ELR (cell line): ENCODE measurements around the gene AGR2.
"Not testable (repeated sequence)": the region's sequence is repeated elsewhere in the genome, so short reads cannot be mapped to it uniquely, and the experiment has no call there.

Experiments
- DNase-seq: peaks from one replicate; pipeline ENCODE4 v3.0.0-alpha.2; 2015; ENCODE audit warnings: low read depth

Gene AGR2

GRCh38 chr7:16773884-16774283 is 30.9 kb downstream of the AGR2 start:
- DNase-seq: no peak

GRCh38 chr7:16773326-16773725 is 31.5 kb downstream of the AGR2 start:
- DNase-seq: no peak

GRCh38 chr7:16770657-16771329 is 34.0 kb downstream of the AGR2 start:
- no peak for DNase-seq

- not testable (repeated sequence) for DNase-seq
Measured at GRCh38 chr7:16769994-16770393, 34.8 kb downstream of the AGR2 start.

GRCh38 chr7:16765436-16765859 is 39.4 kb downstream of the AGR2 start:
- no peak for DNase-seq

GRCh38 chr7:16764942-16765341 is 39.9 kb downstream of the AGR2 start:
- no peak for DNase-seq

- DNase-seq: no peak
Measured at GRCh38 chr7:16762177-16762576, 42.6 kb downstream of the AGR2 start.

- DNase-seq: no peak
Measured at GRCh38 chr7:16759840-16760239, 45.0 kb downstream of the AGR2 start.

- no peak for DNase-seq
Measured at GRCh38 chr7:16758631-16759611, 45.9 kb downstream of the AGR2 start.

GRCh38 chr7:16758036-16758435 is 46.8 kb downstream of the AGR2 start:
- no peak for DNase-seq

- DNase-seq: peak; percentile 36
Measured at GRCh38 chr7:16755397-16755796, 49.4 kb downstream of the AGR2 start.

- DNase-seq: no peak
Measured at GRCh38 chr7:16754856-16755317, 49.9 kb downstream of the AGR2 start.

- peak; percentile 43 for DNase-seq
Measured at GRCh38 chr7:16753932-16754855, 50.6 kb downstream of the AGR2 start.

GRCh38 chr7:16753102-16753931 is 51.5 kb downstream of the AGR2 start, which contains the start of gene TSPAN13:
TSPAN13 (plus strand) TSS chr7:16753755; CDS start chr7:16753968, 213 bp downstream.
- peak; percentile 78 for DNase-seq

GRCh38 chr7:16747102-16747501 is 57.7 kb downstream of the AGR2 start:
- DNase-seq: no peak

GRCh38 chr7:16745645-16746044 is 59.2 kb downstream of the AGR2 start:
- no peak for DNase-seq

- DNase-seq: no peak
Measured at GRCh38 chr7:16744518-16745250, 60.1 kb downstream of the AGR2 start.

GRCh38 chr7:16743236-16743635 is 61.6 kb downstream of the AGR2 start:
- peak; percentile 81 for DNase-seq

- no peak for DNase-seq
Measured at GRCh38 chr7:16742547-16742946, 62.3 kb downstream of the AGR2 start.
